Activated CD8-positive, alpha-beta T cell treated with anti-CD3 and anti-CD28 coated beads for 36 hours (primary cell): ENCODE results near the gene SLC3A2. TPM values are rescaled to one million over a fixed set of nuclear protein-coding genes. Genes with fewer than 3 reads are reported as not detected.

Source experiments
- ATAC-seq: fragments of 200-7000 bp; cut with Tn5 transposase; one replicate; pipeline ENCODE4 v1.10.0; 2021; ENCODE audit warnings: mild to moderate bottlenecking, moderate library complexity
- CTCF ChIA-PET: fragments of 350-600 bp; sonication (Branson Sonifier 250); formaldehyde crosslinking; loops from one replicate; lab custom pipeline; 2021; ENCODE audit warnings: antibody characterized with exemption; lab: Charles Lee
- POLR2A ChIA-PET: fragments of 350-600 bp; sonication (Branson Sonifier 250); formaldehyde crosslinking; loops from one replicate; lab custom pipeline; 2021; ENCODE audit warnings: antibody characterized with exemption; lab: Charles Lee
- DNase-seq: peaks from one replicate; pipeline ENCODE4 v3.0.0-alpha.2; 2020
- H3K27ac Mint-ChIP-seq: one replicate; pipeline ENCODE4 v1.8.0; 2021; ENCODE audit warnings: mild to moderate bottlenecking, mixed read lengths
- H3K27me3 Mint-ChIP-seq: one replicate; pipeline ENCODE4 v1.8.0; 2021; ENCODE audit warnings: mixed read lengths
- H3K36me3 Mint-ChIP-seq: one replicate; pipeline ENCODE4 v1.8.0; 2021; ENCODE audit warnings: low read depth, mixed read lengths
- H3K4me1 Mint-ChIP-seq: one replicate; pipeline ENCODE4 v1.8.0; 2021; ENCODE audit warnings: low read depth, mixed read lengths
- H3K4me3 Mint-ChIP-seq: one replicate; pipeline ENCODE4 v1.8.0; 2021; ENCODE audit warnings: mild to moderate bottlenecking, moderate library complexity, mixed read lengths
- H3K9me3 Mint-ChIP-seq: one replicate; pipeline ENCODE4 v1.8.0; 2021; ENCODE audit warnings: mixed read lengths
- intact Hi-C: fragments of 100-400 bp; cut with micrococcal nuclease; formaldehyde crosslinking; loops from one replicate; pipeline ENCODE4 v1.10.0; 2022
- total RNA-seq, 2 experiments: library from RNA; stranded (reverse); gene quantifications; one replicate each; pipeline ENCODE4 v1.2.3, GENCODE V29; 2021
- TF ChIP-seq, protein P1 (sequence below): fragments of 200-600 bp; IDR thresholded peaks from one replicate; pipeline ENCODE4 v1.8.0; 2022; ENCODE audit warnings: antibody characterized with exemption, mild to moderate bottlenecking

The SLC3A2 gene
- total RNA-seq, 2 experiments from 2014 or later = 299 to 315 TPM

DNA sequence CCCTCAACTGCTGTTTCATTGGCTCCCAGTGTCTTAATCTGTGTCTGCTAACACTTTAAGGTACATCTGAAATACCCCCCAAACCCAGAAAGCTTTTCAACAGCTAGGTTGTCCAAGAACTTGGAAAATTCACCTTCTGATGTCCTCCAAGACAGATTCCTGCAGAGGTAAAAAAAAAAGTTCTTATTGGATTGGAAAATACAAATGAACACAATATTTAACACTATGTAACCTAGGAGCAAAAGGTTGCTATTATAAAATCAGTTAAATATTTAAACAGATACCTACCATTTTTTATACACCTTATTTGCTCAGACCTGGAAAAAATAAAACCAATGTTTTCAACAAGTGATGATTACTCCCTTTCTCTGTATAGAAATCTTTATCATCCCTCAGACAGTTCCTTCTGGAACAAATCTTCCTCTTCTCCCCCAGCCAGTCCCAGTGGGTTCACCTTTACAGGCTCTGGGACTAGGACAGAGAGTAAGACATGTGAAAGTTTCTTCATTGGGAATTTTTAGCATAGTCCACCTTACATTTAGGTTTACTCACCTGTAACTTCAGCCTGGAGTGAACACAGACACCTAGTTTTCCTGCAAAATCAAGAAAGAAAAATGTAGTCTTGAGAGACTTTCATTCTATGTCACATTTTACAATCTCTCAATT is 28.0 kb upstream of the SLC3A2 start:
- TF ChIP-seq, protein P1, sequence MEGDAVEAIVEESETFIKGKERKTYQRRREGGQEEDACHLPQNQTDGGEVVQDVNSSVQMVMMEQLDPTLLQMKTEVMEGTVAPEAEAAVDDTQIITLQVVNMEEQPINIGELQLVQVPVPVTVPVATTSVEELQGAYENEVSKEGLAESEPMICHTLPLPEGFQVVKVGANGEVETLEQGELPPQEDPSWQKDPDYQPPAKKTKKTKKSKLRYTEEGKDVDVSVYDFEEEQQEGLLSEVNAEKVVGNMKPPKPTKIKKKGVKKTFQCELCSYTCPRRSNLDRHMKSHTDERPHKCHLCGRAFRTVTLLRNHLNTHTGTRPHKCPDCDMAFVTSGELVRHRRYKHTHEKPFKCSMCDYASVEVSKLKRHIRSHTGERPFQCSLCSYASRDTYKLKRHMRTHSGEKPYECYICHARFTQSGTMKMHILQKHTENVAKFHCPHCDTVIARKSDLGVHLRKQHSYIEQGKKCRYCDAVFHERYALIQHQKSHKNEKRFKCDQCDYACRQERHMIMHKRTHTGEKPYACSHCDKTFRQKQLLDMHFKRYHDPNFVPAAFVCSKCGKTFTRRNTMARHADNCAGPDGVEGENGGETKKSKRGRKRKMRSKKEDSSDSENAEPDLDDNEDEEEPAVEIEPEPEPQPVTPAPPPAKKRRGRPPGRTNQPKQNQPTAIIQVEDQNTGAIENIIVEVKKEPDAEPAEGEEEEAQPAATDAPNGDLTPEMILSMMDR = no peak
- intact Hi-C loops = loop anchor here (1.0 kb wide), 1 partner anchor 11 kb away; no protein-coding TSS in a partner anchor
- Mint-ChIP-seq H3K9me3 (no peaks in the 10 kb centered on the region), H3K27ac (peak overlapping the region; percentile 95), H3K4me3 (peak overlapping the region; percentile 95), H3K4me1 (peaks cover 39% of the 10 kb centered on the region), H3K27me3 (no peaks in the 10 kb centered on the region), H3K36me3 (peaks cover 60% of the 10 kb centered on the region)
- no peak for ATAC-seq
- POLR2A ChIA-PET = interaction anchor here (0.6 to 13.1 kb wide), 14 partner anchors 13 to 261 kb away, joined by 3 to 997 read pairs (median 20); partner anchors contain the start of genes C11orf98, CSKMT, HNRNPUL2 and LBHD1
- no peak for DNase-seq
- CTCF ChIA-PET = interaction anchor here (1.1 to 2.9 kb wide), 2 partner anchors 11 to 66 kb away, joined by 3 to 12 read pairs; partner anchors contain the start of gene TMEM179B

DNA sequence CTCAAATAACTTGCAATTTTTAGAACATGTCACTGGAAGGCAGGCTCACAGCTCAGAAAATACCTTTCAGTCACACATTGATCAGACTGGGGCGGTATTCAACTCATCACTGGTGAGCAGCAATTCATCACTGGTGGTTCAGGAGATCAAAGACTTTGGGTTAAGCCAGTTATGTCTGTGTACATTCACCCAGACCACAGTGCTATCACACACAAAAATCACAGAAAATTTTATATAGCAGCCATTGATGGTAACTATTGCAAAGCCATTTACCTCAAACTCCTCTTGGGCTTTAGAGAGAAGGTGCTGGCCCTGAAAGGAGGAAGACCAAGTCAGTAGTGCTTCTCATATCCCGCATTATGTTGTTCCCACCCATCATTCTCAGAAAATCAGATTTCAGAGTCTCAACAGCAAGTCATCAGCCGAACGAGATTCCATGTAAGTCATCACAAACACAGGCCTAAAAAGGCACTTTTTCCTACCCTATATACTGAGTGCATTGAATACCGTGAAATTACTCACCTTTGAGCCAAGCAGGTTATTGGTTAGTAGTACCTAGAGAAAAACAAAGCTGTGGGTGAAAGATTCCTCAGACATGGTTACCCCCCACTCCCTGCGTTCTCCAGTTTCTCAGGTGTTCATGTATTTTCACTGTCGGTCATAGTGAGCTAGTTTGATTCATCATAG is 27.3 kb upstream of the SLC3A2 start:
- H3K4me1 Mint-ChIP-seq = peaks cover 47% of the 10 kb centered on the region
- DNase-seq (no peak), ATAC-seq (no peak)
- ChIA-PET CTCF (interaction anchor here (0.6 to 2.9 kb wide), 6 partner anchors 8 to 66 kb away, joined by 3 to 12 read pairs (median 5); partner anchors contain the start of genes SLC3A2 and TMEM179B), POLR2A (interaction anchor here (0.6 to 13.1 kb wide), 24 partner anchors 11 to 1472 kb away, joined by 3 to 997 read pairs (median 27); partner anchors contain the start of genes C11orf98, CSKMT, EEF1G and HNRNPUL2)
- H3K9me3 Mint-ChIP-seq = no peaks in the 10 kb centered on the region
- intact Hi-C loops = loop anchor here (1.0 kb wide), 1 partner anchor 12 kb away; no protein-coding TSS in a partner anchor
- H3K27me3 Mint-ChIP-seq = no peaks in the 10 kb centered on the region
- TF ChIP-seq, protein P1 = no peak
- peak overlapping the region; percentile 95 for H3K4me3 Mint-ChIP-seq
- H3K27ac Mint-ChIP-seq = peak overlapping the region; percentile 95
- peaks cover 68% of the 10 kb centered on the region for H3K36me3 Mint-ChIP-seq

DNA sequence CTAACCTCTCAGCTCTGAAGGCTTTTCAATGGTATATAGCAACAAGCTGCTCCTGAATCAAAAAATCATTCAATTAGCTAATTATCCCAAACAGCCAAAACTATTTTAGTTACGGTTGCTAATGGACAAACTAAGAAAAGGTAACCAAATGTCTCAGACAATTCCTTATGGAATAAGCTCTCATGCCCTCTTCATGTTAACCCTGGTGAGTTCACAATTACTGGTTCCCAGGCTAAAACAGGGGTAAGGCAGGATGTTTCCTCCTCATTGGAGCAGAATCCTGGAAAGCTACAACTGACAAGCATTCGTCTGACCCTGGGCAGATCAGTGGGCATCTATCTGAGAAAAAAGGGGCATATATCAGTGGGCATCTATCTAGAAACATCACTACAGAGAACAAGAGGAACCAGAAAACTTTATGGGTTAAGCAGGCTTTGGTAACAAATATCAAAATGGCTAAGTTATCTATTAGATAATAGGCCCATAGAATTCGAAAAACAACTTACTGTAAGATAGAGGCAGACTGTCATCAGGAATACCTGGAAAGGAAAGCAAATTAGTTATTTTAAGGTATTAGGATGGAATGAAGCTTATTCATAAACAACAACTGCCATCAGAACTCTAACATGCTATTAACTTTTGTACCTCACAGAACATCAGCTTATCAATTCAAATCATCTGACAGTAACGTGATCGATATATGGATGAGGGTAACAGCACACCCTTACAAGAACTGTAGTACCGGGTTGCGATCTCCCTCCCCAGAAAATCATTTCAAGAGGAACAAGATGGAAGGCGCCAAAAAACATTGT is 26.5 kb upstream of the SLC3A2 start:
- TF ChIP-seq, protein P1 = no peak
- intact Hi-C loops = no loop called here
- ChIA-PET CTCF (interaction anchor here (0.6 to 1.8 kb wide), 7 partner anchors 8 to 83 kb away, joined by 3 to 9 read pairs (median 3); partner anchors contain the start of genes SLC3A2, TAF6L, TMEM179B and WDR74), POLR2A (interaction anchor here (0.6 to 13.1 kb wide), 31 partner anchors 10 to 1471 kb away, joined by 3 to 997 read pairs (median 14); partner anchors contain the start of genes BSCL2, C11orf98, CSKMT and EEF1G)
- DNase-seq = no peak
- Mint-ChIP-seq H3K9me3 (no peaks in the 10 kb centered on the region), H3K36me3 (peaks cover 70% of the 10 kb centered on the region), H3K4me1 (peaks cover 48% of the 10 kb centered on the region), H3K27ac (peak overlapping the region; percentile 95), H3K4me3 (peak overlapping the region; percentile 95), H3K27me3 (no peaks in the 10 kb centered on the region)
- ATAC-seq = no peak

DNA sequence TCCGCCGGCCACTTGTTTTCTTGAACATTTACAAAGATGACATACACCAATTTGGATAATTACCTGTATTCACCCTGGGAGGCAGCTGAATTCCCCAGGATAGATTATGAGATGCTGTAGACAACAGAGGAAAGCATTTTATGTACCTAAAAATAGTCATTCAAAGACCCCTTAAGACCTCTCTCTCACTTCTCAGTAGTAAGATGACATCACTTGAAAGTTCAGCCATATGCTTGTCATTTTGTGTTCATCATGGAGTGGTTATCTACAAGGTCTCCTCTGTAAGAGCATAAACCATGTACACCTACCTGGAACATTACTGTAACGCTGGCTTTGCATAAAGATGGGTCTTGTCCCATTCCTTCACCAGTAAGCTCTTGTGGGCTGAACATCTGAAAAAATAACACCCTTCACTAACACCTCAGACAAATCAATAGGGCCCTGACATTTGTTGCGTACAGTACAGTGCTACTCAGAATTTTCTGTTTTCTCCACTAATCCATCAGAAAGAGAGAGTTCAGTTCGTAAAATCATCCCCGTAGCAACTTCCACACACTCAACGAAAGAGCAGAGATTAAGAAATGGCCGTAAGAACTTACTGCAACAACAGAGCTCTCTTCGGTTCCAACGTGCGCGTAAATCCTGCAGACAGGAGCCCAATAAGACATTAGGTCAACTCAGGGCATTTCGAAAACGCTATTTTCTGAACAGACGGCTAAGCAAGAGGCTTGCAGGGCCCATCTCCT is 25.7 kb upstream of the SLC3A2 start:
- no peaks in the 10 kb centered on the region for H3K9me3 Mint-ChIP-seq

More for the DNA sequence above, 25.7 kb upstream of the SLC3A2 start:
- H3K27me3 Mint-ChIP-seq = no peaks in the 10 kb centered on the region
- peaks cover 51% of the 10 kb centered on the region for H3K4me1 Mint-ChIP-seq
- ChIA-PET POLR2A (interaction anchor here (0.6 to 13.1 kb wide), 49 partner anchors 9 to 301 kb away, joined by 3 to 997 read pairs (median 6); partner anchors contain the start of genes B3GAT3, BSCL2, C11orf98 and CSKMT), CTCF (interaction anchor here (0.7 to 2.1 kb wide), 5 partner anchors 15 to 84 kb away, joined by 3 to 12 read pairs (median 9); partner anchors contain the start of genes SLC3A2, TAF6L, TMEM179B and WDR74)
- DNase-seq (no peak), ATAC-seq (no peak)
- peak overlapping the region; percentile 95 for H3K27ac Mint-ChIP-seq
- TF ChIP-seq, protein P1 = no peak
- H3K36me3 Mint-ChIP-seq = peaks cover 75% of the 10 kb centered on the region
- H3K4me3 Mint-ChIP-seq = peak overlapping the region; percentile 95
- intact Hi-C loops = loop anchor here (1.0 kb wide), 1 partner anchor 26 kb away; no protein-coding TSS in a partner anchor
